Naive thymus-derived CD4-positive, alpha-beta T cell (primary cell): ENCODE measurements around the gene SLC4A1. TPM values are rescaled to one million over a fixed set of nuclear protein-coding genes. Genes with fewer than 3 reads are reported as not detected.

Experiments used
- ATAC-seq: fragments of 150-1000 bp; cut with Tn5 transposase; 2 replicates; pipeline ENCODE4 v1.10.0; 2021; ENCODE audit warnings: mild to moderate bottlenecking, moderate library complexity
- CTCF ChIA-PET: fragments of 350-600 bp; sonication (Branson Sonifier 250); formaldehyde crosslinking; loops from one replicate; lab custom pipeline; 2021; ENCODE audit warnings: antibody characterized with exemption; lab: Charles Lee
- POLR2A ChIA-PET: fragments of 350-600 bp; sonication (Branson Sonifier 250); formaldehyde crosslinking; loops from one replicate; lab custom pipeline; 2021; ENCODE audit warnings: antibody characterized with exemption, inconsistent platforms; lab: Charles Lee
- DNase-seq, 9 donors: peaks; one replicate each; pipeline versions ENCODE4 v3.0.0 to v3.0.0-alpha.2; 2020 to 2022; ENCODE audit warnings: mixed read lengths in 1 of 9
- H3K27ac ChIP-seq: one replicate; pipeline ENCODE4 v1.7.0; 2013; ENCODE audit warnings: mild to moderate bottlenecking, low read depth, low read length, moderate library complexity
- H3K27me3 ChIP-seq, 2 donors: one replicate each; pipeline ENCODE4 v1.7.0; 2013; ENCODE audit warnings: low read length in 2 of 2, mild to moderate bottlenecking in 2 of 2, moderate library complexity in 2 of 2; ENCODE audit not compliant: control insufficient read depth in 2 of 2, insufficient read depth in 2 of 2
- H3K36me3 ChIP-seq, 3 experiments: 1 replicate in 2 of 3; 2 replicates in 1 of 3; pipeline ENCODE4 v1.7.0; 2013; ENCODE audit warnings: low read length in 3 of 3, mild to moderate bottlenecking in 3 of 3, moderate library complexity in 1 of 3; ENCODE audit not compliant: insufficient read depth in 3 of 3, control insufficient read depth in 2 of 3
- H3K4me1 ChIP-seq, 2 donors: one replicate each; pipeline ENCODE4 v1.7.0; 2013; ENCODE audit warnings: low read length in 2 of 2, mild to moderate bottlenecking in 2 of 2, moderate library complexity in 1 of 2; ENCODE audit not compliant: control insufficient read depth in 2 of 2, insufficient read depth in 2 of 2
- H3K4me3 ChIP-seq: 2 replicates; pipeline ENCODE4 v1.7.0; 2013; ENCODE audit warnings: mild to moderate bottlenecking, low read length
- H3K9me3 ChIP-seq, 3 experiments: 1 replicate in 2 of 3; 2 replicates in 1 of 3; pipeline ENCODE4 v1.7.0; 2013; ENCODE audit warnings: low read length in 3 of 3; ENCODE audit not compliant: control insufficient read depth in 2 of 3
- H3K27ac Mint-ChIP-seq, 9 donors: one replicate each; pipeline ENCODE4 v1.8.0; 2020 to 2022; ENCODE audit warnings: mixed read lengths in 9 of 9, mild to moderate bottlenecking in 8 of 9, moderate library complexity in 5 of 9, inconsistent platforms in 2 of 9
- H3K27me3 Mint-ChIP-seq, 5 donors: one replicate each; pipeline ENCODE4 v1.8.0; 2021 to 2022; ENCODE audit warnings: mixed read lengths in 5 of 5, mild to moderate bottlenecking in 1 of 5
- H3K36me3 Mint-ChIP-seq, 5 donors: one replicate each; pipeline ENCODE4 v1.8.0; 2020 to 2022; ENCODE audit warnings: mixed read lengths in 5 of 5, mild to moderate bottlenecking in 3 of 5, inconsistent platforms in 1 of 5
- H3K4me1 Mint-ChIP-seq, 7 donors: one replicate each; pipeline ENCODE4 v1.8.0; 2020 to 2022; ENCODE audit warnings: mixed read lengths in 7 of 7, mild to moderate bottlenecking in 3 of 7, inconsistent platforms in 1 of 7
- H3K4me3 Mint-ChIP-seq, 10 donors: one replicate each; pipeline ENCODE4 v1.8.0; 2020 to 2022; ENCODE audit warnings: mild to moderate bottlenecking in 10 of 10, mixed read lengths in 10 of 10, moderate library complexity in 6 of 10, inconsistent platforms in 2 of 10
- H3K9me3 Mint-ChIP-seq, 11 donors: one replicate each; pipeline ENCODE4 v1.8.0; 2020 to 2022; ENCODE audit warnings: mixed read lengths in 11 of 11, mild to moderate bottlenecking in 4 of 11, inconsistent platforms in 1 of 11, moderate library complexity in 1 of 11
- intact Hi-C, 2 donors: fragments of 100-400 bp; cut with micrococcal nuclease; formaldehyde crosslinking; loops; one replicate each; pipeline ENCODE4 v1.15.1; 2023
- polyA plus RNA-seq, 2 donors: library from polyadenylated mRNA; unstranded; fragments of 300-500 nt; fragmentation: Illumina TruSeq; gene quantifications; one replicate each; pipeline ENCODE4 v1.2.3, GENCODE V29; 2021
- total RNA-seq, 6 experiments: library from RNA in 5 of 6; stranded (reverse) in 5 of 6; gene quantifications; 1 replicate in 5 of 6; 2 replicates in 1 of 6; pipeline ENCODE4 v1.2.3 and lab custom pipeline; 2021 to 2026

The SLC4A1 gene
- total and polyA plus RNA-seq, 7 experiments from 2014 or later, result 0.15 TPM; not detected in 6

GRCh38 chr17:44218344-44219107 lies 49.4 kb downstream of the SLC4A1 start:
- H3K27me3 ChIP-seq, result no peaks in the 10 kb centered on the region
- peak overlapping the region; percentile 76 to 94 (median 86) for H3K4me3 Mint-ChIP-seq
- POLR2A ChIA-PET, result interaction anchor here (0.6 to 14.1 kb wide), 9 partner anchors 9 to 955 kb away, joined by 3 to 319 read pairs (median 25); partner anchors contain the start of genes ATXN7L3, SLC25A39 and TMUB2
- H3K4me1 Mint-ChIP-seq, result peaks cover 48 to 53% (median 52%) of the 10 kb centered on the region in 7 donors
- H3K9me3 ChIP-seq, result no peaks in the 10 kb centered on the region
- DNase-seq (peak; percentile 82 to 93 (median 92)), ATAC-seq (peak; percentile 80)
- no peaks in the 10 kb centered on the region for H3K27me3 Mint-ChIP-seq
- H3K4me3 ChIP-seq, result peak overlapping the region; percentile 68
- peak overlapping the region; percentile 84 to 99 (median 97) for H3K27ac Mint-ChIP-seq
- peak overlapping the region; percentile 90 for H3K27ac ChIP-seq
- H3K4me1 ChIP-seq, result peaks cover 38 to 42% of the 10 kb centered on the region in 2 donors
- H3K36me3 ChIP-seq, result peaks cover 5 to 38% (median 23%) of the 10 kb centered on the region in 3 experiments
- H3K9me3 Mint-ChIP-seq, result peaks cover 0 to 8% (median 0%) of the 10 kb centered on the region in 11 donors
- CTCF ChIA-PET, result interaction anchor here (0.6 to 4.4 kb wide), 5 partner anchors 8 to 315 kb away, joined by 3 to 33 read pairs (median 3); no protein-coding TSS in a partner anchor
- intact Hi-C loops, result loop anchor here (1.0 to 10.0 kb wide), 8 partner anchors 8 to 1096 kb away; partner anchors contain the start of genes TMUB2 (in 2 of the 2), GPATCH8 (in 1 of the 2) and MAP3K14 (in 1 of the 2)
- peaks cover 6 to 38% (median 22%) of the 10 kb centered on the region in 5 donors for H3K36me3 Mint-ChIP-seq

- Mint-ChIP-seq H3K27me3 (no peaks in the 10 kb centered on the region), H3K27ac (peak overlapping the region; percentile 84 to 99 (median 97)), H3K36me3 (peaks cover 6 to 40% (median 23%) of the 10 kb centered on the region in 5 donors), H3K4me3 (peak overlapping the region; percentile 76 to 91 (median 86)), H3K9me3 (peaks cover 0 to 8% (median 0%) of the 10 kb centered on the region in 11 donors), H3K4me1 (peaks cover 53 to 57% (median 55%) of the 10 kb centered on the region in 7 donors)
- Histone ChIP-seq H3K27ac (peak overlapping the region; percentile 90), H3K27me3 (no peaks in the 10 kb centered on the region), H3K4me3 (peak overlapping the region; percentile 68), H3K9me3 (no peaks in the 10 kb centered on the region), H3K36me3 (peaks cover 5 to 45% (median 23%) of the 10 kb centered on the region in 3 experiments), H3K4me1 (peaks cover 38 to 49% of the 10 kb centered on the region in 2 donors)
- intact Hi-C loops, result loop anchor here (1.0 to 10.0 kb wide), 8 partner anchors 8 to 1097 kb away; partner anchors contain the start of genes TMUB2 (in 2 of the 2), GPATCH8 (in 1 of the 2) and MAP3K14 (in 1 of the 2)
- POLR2A ChIA-PET, result interaction anchor here (0.6 to 14.1 kb wide), 11 partner anchors 9 to 956 kb away, joined by 3 to 319 read pairs (median 19); partner anchors contain the start of genes ATXN7L3, SLC25A39 and TMUB2
- DNase-seq, result no peak
- CTCF ChIA-PET, result interaction anchor here (0.6 to 4.4 kb wide), 8 partner anchors 7 to 315 kb away, joined by 3 to 33 read pairs (median 4); partner anchors contain the start of gene HDAC5
- no peak for ATAC-seq
Observed at GRCh38 chr17:44217738-44218343, 50.1 kb downstream of the SLC4A1 start.

- H3K27ac ChIP-seq, result peak overlapping the region; percentile 90
- ATAC-seq, result no peak
- peak overlapping the region; percentile 68 for H3K4me3 ChIP-seq
- H3K36me3 ChIP-seq, result peaks cover 5 to 54% (median 23%) of the 10 kb centered on the region in 3 experiments
- DNase-seq, result no peak
- H3K9me3 Mint-ChIP-seq, result peaks cover 0 to 8% (median 0%) of the 10 kb centered on the region in 11 donors
- H3K36me3 Mint-ChIP-seq, result peaks cover 6 to 40% (median 23%) of the 10 kb centered on the region in 5 donors
- ChIA-PET POLR2A (interaction anchor here (0.6 to 14.1 kb wide), 14 partner anchors 7 to 856 kb away, joined by 3 to 319 read pairs (median 6); partner anchors contain the start of genes ATXN7L3, SLC25A39 and TMUB2), CTCF (interaction anchor here (0.8 to 1.8 kb wide), 7 partner anchors 16 to 114 kb away, joined by 3 to 8 read pairs (median 4); partner anchors contain the start of gene HDAC5)
- no peaks in the 10 kb centered on the region for H3K27me3 Mint-ChIP-seq
- H3K9me3 ChIP-seq, result no peaks in the 10 kb centered on the region
- peaks cover 46 to 57% (median 52%) of the 10 kb centered on the region in 7 donors for H3K4me1 Mint-ChIP-seq
- H3K27me3 ChIP-seq, result no peaks in the 10 kb centered on the region
- H3K27ac Mint-ChIP-seq, result peak overlapping the region; percentile 87 to 99 (median 97)
- peak overlapping the region; percentile 76 to 91 (median 86) for H3K4me3 Mint-ChIP-seq
- H3K4me1 ChIP-seq, result peaks cover 38 to 49% of the 10 kb centered on the region in 2 donors
- intact Hi-C loops, result loop anchor here in 1 of 2 donors (10.0 kb wide), 2 partner anchors 852 to 1098 kb away; partner anchors contain the start of gene MAP3K14
Observed at GRCh38 chr17:44216694-44217093, 51.2 kb downstream of the SLC4A1 start.

GRCh38 chr17:44216173-44216572 lies 51.8 kb downstream of the SLC4A1 start:
- H3K27ac ChIP-seq, result peak overlapping the region; percentile 90
- ATAC-seq, result no peak
- Mint-ChIP-seq H3K4me3 (peak overlapping the region; percentile 76 to 91 (median 86)), H3K27ac (peak overlapping the region; percentile 87 to 99 (median 97)), H3K27me3 (no peaks in the 10 kb centered on the region), H3K36me3 (peaks cover 6 to 40% (median 23%) of the 10 kb centered on the region in 5 donors), H3K9me3 (peaks cover 0 to 6% (median 0%) of the 10 kb centered on the region in 11 donors), H3K4me1 (peaks cover 45 to 62% (median 55%) of the 10 kb centered on the region in 7 donors)
- ChIA-PET CTCF (interaction anchor here (1.0 to 1.8 kb wide), 6 partner anchors 12 to 135 kb away, joined by 3 to 8 read pairs (median 4); no protein-coding TSS in a partner anchor), POLR2A (interaction anchor here (0.6 to 14.1 kb wide), 13 partner anchors 7 to 138 kb away, joined by 3 to 319 read pairs (median 6); partner anchors contain the start of genes ATXN7L3, SLC25A39 and TMUB2)
- intact Hi-C loops, result loop anchor here in 1 of 2 donors (10.0 kb wide), 2 partner anchors 851 to 1099 kb away; partner anchors contain the start of gene MAP3K14
- H3K36me3 ChIP-seq, result peaks cover 9 to 57% (median 23%) of the 10 kb centered on the region in 3 experiments
- no peaks in the 10 kb centered on the region for H3K9me3 ChIP-seq
- peak in 7 of 9 donors; percentile 59 to 79 (median 70) for DNase-seq
- H3K4me3 ChIP-seq, result peak overlapping the region; percentile 68
- H3K4me1 ChIP-seq, result peaks cover 38 to 53% of the 10 kb centered on the region in 2 donors
- no peaks in the 10 kb centered on the region for H3K27me3 ChIP-seq

GRCh38 chr17:44214896-44215295 lies 53.0 kb downstream of the SLC4A1 start:
- Mint-ChIP-seq H3K4me1 (peaks cover 49 to 70% (median 62%) of the 10 kb centered on the region in 7 donors), H3K27me3 (no peaks in the 10 kb centered on the region), H3K27ac (peak overlapping the region; percentile 69 to 99 (median 97)), H3K4me3 (peak overlapping the region; percentile 44 to 91 (median 83)), H3K36me3 (peaks cover 6 to 44% (median 26%) of the 10 kb centered on the region in 5 donors), H3K9me3 (peaks cover 0 to 3% (median 0%) of the 10 kb centered on the region in 11 donors)
- ChIA-PET POLR2A (interaction anchor here (1.0 to 14.1 kb wide), 5 partner anchors 9 to 130 kb away, joined by 3 to 319 read pairs (median 21); partner anchors contain the start of genes ATXN7L3, GRN and SLC25A39), CTCF (interaction anchor here (0.7 to 1.2 kb wide), 2 partner anchors 61 to 136 kb away, joined by 3 read pairs; no protein-coding TSS in a partner anchor)
- DNase-seq, result no peak
- H3K27me3 ChIP-seq, result no peaks in the 10 kb centered on the region
- intact Hi-C loops, result loop anchor here in 1 of 2 donors (10.0 kb wide), 2 partner anchors 850 to 1100 kb away; partner anchors contain the start of gene MAP3K14
- peaks cover 48 to 66% of the 10 kb centered on the region in 2 donors for H3K4me1 ChIP-seq
- H3K36me3 ChIP-seq, result peaks cover 12 to 54% (median 24%) of the 10 kb centered on the region in 3 experiments
- H3K9me3 ChIP-seq, result no peaks in the 10 kb centered on the region
- ATAC-seq, result no peak
- no peak overlapping the region for H3K4me3 ChIP-seq
- peak overlapping the region; percentile 90 for H3K27ac ChIP-seq
